HG02759 (cell line): ENCODE results near the gene PHAF1.

ENCODE experiments used
- ATAC-seq: cut with Tn5 transposase; IDR thresholded peaks from one replicate; pipeline ENCODE4 v1.9.1; 2021; ENCODE audit warnings: mild to moderate bottlenecking, moderate library complexity; ENCODE audit not compliant: unreplicated experiment

PHAF1 gene

DNA sequence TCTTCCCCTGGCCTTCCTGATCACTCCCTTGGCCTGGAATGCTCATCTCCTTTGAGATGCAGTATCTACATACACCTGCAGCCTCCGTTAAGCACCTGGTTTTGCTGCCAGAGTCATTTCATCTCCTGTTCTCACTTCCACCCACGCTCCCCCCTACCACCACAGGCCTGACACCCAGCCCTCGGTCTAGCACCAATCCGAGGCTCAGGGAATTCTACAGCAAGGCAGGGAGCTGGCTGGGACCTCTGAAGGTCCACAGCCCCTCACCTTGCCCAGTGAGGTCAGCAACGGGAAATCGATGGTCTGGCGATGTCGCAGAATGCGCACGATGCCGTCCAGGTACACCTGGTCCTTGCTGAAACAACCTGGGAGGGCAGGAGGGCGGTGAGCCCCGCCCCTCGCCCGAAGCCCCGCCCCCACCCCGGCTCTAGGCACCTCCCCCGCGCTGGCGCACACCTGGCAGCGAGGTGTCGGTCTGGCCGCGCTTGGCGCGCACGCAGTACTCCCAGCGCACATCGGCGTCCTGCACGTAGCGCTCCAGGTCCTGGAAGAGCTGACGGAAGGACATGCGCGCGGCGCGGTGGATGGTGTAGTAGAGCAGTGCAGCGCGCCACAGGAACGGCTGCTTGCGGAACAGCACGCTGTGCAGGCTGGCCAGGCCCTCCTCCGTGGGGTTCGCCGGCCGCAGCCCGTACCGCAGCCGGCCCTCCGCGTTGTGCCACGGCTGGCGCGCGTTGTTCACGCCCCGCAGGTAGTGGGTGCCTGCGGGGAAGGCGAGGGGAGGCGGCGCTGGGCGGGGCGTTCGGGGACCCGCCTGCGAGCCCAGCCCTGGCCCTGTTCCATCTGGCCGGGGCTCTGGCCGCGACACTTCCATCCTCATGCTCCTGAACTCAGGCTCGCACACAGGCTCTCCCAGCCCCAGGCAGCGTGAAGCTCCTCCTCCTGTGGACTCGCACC lies 68.3 kb downstream of the PHAF1 start:
- no peak for ATAC-seq

DNA sequence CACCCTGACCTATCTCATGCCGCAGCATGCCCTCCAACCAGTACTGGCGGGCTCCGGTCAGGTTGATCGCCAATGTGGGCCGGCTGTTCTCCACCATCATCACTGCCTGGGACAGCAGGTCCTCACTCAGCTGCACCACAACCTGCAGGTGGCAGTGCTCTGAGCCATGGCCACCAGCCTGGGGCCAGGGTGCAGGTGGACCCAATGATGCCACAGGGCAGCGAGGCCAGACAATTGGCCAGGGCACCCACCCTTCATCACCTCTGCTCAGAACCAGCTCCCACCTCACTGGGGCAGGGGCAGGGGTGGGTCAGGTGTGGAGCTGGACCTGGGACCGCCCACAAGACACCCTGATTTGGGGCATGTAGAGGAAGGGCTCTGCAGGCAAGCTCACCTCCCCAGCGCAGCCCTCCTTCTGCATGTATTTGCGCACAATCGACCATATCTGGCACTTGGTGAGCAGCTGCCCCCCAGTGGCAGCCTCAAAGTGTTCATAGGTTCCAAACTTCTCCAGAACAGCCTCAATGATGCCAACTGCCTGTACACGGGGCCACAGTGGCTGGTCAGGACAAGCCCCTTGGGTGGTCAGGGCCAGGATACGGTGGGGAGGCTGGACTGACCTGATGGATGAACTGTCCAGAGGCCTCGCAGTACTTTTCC lies 69.8 kb downstream of the PHAF1 start:
- ATAC-seq = no peak

DNA sequence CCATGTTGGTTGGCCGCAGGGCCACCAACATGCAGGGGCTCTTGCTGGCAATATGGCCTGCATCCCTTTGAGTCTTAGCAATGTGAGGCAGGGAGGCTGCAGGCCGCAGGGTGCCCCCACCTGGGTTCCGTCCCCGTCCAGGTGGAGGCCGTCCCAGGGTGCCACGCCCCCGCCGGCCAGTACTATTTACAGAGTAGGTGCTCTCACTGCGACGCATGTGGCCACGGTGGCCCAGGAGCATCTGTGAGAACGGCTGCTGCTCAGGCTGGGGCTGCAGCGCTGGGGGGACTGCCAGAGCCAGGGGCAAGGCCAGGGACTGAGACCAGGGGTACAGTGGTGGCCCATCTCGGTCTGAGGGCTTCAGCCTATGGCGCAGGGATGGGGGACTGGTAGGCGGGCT lies 70.4 kb downstream of the PHAF1 start:
- ATAC-seq = no peak

DNA sequence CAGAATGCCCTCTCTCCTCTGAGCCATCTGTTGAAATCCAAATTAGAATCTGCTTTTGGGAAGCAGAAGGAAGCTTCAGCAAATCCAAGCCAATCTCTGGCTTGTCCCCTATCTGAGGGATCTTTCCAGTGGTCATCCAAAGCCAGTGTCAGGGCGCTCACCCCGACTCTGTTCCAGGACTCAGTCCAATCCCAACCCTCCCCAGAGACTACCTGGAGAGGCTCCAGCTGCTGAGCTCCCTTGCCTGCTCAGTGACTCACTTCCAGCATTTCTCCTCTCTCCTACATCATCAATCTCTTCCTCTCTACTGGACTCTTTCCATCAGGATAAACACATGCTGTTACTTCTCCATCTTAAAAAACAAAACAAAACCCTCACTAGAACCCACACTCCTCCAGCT lies 71.6 kb downstream of the PHAF1 start:
- ATAC-seq = no peak

DNA sequence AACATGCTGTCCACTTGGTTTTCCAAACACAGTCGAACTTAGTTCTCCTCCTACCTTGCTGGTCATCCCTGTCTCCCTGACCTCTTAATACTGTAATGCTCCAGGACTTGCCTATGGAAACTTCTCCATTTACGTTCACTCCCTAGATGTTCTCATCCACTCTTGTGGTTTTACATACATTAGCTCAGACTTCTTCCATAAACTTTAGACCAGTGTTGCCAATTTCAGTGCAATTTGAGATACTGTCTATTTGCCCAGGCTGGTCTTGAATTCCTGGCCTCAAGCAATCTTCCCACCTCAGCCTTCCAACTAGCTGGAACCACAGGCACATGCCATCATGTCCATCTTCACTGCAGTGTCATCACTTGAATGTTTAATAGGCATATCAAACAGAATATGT lies 72.5 kb downstream of the PHAF1 start:
- no peak for ATAC-seq

DNA sequence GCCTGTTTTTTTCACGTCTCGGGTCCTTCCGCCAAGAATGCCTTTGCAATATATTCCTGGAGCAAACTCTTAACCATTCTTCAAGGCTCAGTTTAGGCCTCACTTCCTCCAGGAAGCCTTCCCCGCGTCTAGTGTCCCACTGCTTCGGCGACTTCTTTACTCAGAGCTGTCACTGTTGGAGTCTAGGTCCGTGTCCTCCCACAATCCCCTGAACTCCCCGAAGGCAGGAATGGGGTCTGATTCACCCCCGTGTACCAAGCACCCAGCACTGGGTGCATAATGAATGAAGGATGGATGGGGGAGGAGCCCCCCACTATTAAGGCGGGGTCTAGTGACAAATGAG lies 73.5 kb downstream of the PHAF1 start:
- no peak for ATAC-seq

DNA sequence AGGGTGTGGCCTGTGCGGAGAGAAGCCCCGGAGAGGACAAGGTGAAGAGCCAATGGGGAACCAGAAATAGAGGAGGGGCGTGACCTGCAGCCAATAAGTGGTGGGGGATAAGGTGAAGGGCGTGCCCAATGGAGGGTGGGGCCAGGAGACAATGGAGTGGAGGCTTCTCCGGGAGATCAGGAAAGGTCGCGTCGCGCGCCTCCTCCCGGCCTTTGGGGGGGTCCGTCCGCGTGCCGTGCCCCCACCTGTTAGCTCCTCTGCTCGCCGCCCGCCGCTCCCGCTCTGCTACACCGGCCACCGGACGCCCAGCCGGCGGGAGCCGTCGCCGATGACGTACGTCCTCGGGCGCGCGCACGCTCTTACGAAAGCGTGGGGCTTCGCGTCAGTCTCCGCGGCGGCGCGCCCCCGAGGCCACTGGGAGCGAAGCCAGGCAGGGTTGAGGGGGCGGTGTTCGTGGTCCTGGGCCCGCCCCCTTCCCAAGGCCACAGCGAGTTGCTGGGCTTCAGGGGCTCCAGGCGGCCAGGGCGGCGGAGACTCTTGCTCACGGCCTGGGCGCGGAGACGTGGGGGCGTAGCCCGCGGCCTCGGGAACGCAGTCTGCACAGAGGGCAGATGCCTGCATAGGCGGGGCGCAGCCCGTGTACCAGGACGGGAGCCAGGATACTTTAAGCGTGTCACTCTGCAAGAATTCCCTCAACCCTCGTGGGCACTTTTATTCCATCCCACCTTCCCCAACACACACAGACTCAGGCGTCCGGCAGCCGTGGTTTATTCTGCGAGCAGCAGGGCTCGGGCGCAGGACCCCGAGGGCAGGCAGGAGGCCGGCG lies 74.1 kb downstream of the PHAF1 start, which contains the start of gene MATCAP1:
MATCAP1 (minus strand) TSS at position 337 of the 826 bp plus-strand sequence. CDS start 3,353 bp downstream, outside the sequence.
- ATAC-seq = peak; percentile 92

DNA sequence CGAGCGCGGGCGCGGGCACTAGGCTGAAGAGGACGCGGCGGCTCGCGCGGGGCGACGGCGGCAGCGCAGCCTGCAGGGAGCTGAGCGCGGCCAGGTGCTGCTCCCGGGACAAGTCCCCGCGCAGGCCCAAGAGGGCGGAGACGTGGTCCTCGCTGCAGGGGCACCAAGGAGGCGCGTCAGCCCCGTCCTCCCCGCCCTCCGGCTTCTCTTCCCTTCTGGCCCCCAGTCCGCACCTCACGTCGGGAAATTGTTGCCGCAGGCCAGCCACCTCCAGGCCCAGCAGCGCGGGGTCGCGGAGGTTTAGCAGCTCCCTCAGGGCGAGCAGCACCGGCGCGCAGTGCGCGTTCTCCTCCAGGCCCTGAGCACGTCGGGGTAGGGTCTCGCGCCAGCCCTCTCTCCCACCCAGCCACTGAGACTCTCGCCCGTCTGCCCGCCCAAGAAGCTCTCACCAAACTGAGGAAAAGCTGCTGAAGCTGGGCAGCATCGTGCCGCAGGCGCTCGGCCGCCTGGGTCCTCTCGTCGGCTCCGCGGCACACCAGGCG lies 74.8 kb downstream of the PHAF1 start:
- ATAC-seq = peak; percentile 7

DNA sequence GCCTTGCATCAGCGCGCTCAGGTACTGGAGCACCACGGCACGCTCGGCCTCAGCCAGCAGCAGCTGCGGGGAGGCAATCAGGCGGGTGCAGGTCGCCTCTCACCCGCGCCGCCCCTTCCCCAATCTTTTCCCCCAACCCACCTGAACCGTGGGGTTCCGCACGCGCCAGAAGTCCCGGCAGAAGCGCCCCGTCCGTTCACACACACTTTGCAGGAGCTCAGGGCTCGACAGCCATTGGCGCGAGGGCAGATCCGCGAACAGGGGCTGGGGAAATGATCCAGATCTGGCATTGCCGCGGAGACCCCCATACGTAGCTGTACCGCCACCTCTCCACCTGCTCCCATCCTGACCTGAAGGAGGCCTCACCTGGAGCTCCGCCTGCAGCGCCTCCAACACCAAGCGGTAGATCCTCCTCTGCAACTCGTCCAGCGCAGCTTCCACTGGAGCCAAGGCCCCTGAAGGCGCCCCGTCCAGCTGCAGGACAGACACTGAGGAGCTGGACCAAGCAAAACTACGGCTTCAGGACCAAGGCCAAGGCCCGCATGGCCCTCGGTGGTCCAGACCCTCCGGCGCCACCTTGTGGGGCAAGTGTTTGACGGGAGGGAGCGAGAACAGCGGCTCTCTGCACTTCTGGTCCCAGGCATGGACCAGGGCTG lies 75.4 kb downstream of the PHAF1 start:
- no peak for ATAC-seq

DNA sequence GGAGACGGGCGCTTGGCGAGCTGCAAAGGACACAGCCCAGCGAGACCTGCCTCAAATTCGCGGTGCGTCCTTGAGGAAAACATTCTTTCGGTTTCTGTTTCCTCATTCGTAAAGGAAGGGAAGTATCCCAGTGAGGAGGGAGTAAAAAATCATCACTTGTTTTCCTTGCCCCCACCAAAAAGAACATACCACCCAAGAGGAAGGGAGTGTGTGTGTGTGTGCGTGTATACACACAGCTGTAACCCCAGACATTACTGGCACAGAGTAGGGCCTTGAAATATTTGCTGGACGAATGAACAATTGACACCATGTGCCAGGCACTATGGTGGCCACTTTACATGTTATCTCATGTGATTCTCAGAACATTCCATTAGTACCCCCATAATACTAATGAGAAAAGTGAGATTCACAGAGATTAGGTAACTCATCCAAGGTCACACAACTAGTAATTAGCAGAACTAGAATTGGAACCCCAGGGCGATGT lies 76.0 kb downstream of the PHAF1 start:
- no peak for ATAC-seq

DNA sequence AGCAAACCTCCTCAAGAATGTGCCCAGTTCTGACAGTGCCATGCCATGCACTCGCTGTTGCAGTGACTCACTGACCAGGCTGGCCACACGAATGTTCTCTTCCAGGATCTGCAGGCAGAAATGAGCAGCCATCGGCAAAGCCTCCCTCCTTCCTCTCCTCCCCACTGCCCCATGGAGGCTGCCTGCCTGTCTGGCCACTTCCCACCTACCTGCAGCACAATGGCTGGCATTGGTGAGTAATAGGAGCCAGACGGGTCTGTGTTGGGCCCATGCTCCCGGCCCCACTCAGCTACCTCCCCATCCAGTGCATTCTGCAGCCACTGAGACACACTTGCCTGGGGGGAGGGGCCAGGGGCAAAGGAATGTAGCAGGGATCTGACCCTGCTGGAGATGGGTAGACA lies 76.8 kb downstream of the PHAF1 start:
- ATAC-seq = no peak

DNA sequence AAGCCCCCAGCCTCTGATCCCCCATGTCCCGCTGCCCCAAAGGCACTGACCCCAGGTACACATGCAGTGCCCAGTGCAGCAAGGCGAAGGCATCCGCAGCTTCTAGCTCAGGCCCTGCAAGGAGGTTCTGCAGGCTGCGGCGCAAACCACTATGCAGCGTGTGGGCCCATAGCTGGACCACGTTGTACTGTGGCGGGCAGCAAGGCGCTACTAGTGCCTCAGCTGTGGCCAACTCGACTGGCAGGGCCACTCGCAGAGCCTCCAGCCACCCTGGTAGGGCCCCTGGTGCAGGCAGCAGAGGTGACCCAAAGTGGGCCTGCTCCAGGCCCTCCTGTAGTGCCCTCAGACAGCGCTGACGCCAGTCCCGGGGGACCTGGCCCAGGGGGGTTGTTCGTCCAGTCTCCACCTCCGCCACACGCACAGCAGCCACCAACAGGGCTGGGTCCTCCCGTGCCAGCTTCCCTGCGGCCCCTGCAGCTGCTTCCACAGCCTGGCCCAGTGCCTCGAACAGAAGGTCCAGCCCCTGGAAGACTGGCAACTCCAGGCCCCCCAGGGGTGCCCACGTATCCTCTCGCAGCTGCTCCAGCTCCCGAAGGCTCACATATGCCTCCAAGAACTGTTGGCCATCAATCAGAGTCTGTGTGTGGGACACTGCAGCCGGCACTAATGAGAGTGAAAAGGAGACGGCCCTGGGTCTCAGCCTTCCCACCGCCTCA lies 77.6 kb downstream of the PHAF1 start:
- no peak for ATAC-seq

DNA sequence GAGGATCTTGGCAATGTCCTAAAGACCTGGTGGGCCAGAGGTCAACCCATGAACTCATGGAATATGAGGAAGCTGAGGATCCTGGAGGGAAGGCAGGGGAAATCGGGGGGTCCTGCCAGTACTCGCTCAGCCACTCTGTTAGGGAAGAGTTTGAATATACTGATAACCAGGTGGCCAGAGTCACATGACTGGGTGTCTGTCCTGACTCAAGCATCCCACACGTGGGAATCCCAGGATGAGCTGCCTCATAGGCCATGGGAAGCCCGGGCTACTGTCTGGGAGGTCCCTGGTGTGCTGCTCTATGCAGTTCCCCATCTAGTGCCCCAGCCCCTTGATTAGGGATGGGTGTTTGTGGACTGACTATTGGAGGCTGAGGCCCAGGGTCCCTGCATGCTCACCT lies 78.6 kb downstream of the PHAF1 start:
- ATAC-seq = no peak

DNA sequence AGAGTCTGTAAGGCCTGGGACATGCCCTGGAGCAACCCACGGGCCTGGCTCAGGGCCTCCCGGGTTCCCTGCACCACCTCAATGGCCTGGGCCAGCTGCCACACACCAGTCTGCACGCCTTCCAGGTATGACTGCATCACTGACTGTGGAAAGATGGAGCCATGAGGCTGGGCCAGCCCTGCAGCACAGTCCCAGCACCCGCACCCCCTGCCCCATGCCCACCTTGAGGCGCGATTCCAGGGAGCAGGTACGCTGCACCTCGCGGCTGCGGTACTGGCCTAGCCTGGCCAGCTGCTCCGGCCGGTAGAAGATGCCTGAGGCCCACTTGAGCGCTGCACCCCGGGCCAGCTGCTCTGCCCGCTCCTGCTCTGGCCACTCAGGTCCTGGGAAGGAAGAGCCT lies 79.1 kb downstream of the PHAF1 start:
- no peak for ATAC-seq

DNA sequence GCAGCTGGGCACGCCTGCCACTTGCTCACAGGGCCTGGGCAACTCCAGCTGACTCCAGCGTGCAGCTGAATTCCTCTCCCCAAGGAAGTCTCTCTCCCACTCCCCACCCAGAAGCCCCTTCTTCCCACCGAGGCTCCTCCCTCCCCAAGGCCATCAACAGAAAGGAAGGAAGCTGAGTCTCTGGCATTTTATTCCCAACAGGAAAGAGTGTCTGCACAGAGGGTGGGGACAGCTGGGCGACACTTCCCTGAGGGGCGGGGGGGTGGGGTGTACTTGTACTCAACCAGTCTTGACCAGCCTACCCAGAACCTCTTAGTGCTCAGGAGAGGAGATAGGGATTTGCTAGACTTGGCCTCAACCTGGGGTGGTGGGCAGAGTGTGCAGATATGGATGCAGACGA lies 80.3 kb downstream of the PHAF1 start, which contains the start of gene EXOC3L1:
EXOC3L1 (minus strand) TSS at position 96 of the 400 bp plus-strand sequence. CDS start 460 bp downstream, outside the sequence.
- ATAC-seq = no peak

DNA sequence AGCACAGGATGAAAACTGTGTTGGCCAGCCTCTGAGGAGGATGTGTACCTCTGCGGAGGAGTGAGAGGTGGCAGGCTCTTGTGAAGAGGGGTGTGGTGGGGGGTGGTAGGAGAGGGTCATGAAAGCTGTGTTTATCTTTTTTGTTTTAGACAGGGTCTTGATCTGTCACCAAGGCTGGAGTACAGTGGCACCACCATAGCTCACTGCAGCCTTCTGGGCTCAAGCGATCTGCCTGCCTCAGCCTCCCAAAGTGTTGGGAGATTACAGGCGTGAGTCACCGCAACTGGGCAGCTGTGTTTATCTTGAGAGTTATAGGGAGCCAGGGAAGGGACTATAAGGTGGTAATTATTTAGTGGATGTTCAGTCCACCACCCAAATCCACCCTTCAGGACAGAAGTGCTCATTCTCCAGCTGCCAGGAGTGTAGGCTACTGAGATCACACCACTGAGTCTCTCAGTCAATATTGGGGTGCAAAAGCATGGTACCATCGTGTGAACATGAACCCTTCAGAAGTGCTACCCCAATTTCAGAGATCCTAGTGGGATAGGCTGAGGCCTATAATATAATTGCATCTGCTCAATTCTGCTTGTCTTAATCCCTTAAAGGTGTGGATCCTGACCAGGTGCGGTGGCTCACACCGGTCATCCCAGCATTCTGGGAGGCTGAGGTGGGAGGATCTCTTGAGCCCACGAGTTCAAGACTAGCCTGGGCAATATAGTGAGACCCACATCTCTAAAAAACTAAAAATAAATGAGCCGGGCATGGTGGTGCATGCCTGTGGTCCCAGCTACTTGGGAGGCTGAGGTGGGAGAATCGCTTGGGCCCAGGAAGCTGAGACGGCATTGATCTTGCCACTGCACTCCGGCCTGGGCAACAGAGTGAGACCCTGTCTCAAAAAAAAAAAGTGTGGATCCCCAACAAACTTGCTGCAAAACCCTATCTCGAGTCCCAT lies 81.0 kb downstream of the PHAF1 start:
- no peak for ATAC-seq

DNA sequence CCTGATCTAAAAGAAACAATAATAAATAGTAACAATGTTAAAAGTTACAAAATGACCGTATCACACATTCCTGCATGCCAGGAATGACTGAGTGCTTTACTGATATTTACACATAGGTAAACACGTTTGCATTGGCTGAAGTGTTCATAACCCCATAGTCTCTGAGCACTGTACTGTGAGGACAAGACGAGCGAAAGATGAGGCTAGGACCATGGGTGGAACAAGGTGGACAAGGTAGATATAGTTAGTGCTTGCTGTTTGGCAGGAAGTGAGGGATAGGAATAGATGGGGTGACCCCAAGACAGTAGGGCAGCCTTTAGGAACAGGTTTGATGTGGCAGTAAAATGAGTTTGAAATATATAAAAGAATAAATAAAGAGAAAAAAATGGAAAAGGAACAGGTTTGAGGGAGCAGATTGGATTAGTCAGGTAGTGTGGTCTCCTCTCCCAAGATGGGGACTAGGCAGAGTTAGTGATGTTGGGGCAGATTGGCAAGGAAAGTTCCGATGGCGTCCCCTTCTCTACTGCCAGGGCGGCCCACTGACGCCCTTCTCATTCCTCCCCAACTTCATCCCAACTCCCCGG lies 81.8 kb downstream of the PHAF1 start:
- no peak for ATAC-seq
